Muscle of leg (tissue), 11 donors: ENCODE measurements around the gene SPOCK2. TPM values are rescaled to one million over a fixed set of nuclear protein-coding genes. Genes with fewer than 3 reads are reported as not detected.

Source experiments
- DNase-seq: peaks from one replicate; pipeline ENCODE4 v3.0.0; 2013
- H3K27ac ChIP-seq: one replicate; pipeline ENCODE4 v1.5.1; 2013; ENCODE audit warnings: mild to moderate bottlenecking, low read length, control low read depth
- H3K27me3 ChIP-seq: one replicate; pipeline ENCODE4 v1.6.1; 2013; ENCODE audit warnings: low read length; ENCODE audit not compliant: control insufficient read depth, insufficient read depth
- H3K36me3 ChIP-seq: one replicate; pipeline ENCODE4 v1.6.1; 2013; ENCODE audit warnings: low read length; ENCODE audit not compliant: control insufficient read depth, insufficient read depth
- H3K4me1 ChIP-seq: one replicate; pipeline ENCODE4 v1.6.1; 2013; ENCODE audit warnings: low read length; ENCODE audit not compliant: control insufficient read depth, insufficient read depth
- H3K4me3 ChIP-seq: one replicate; pipeline ENCODE4 v1.5.1; 2013; ENCODE audit warnings: low read length, control low read depth
- H3K9me3 ChIP-seq: replicated peaks from 2 replicates; pipeline ENCODE4 v1.6.1; 2013; ENCODE audit warnings: low read depth, low read length; ENCODE audit not compliant: control insufficient read depth
- WGBS: methylation state at CpG from one replicate; pipeline ENCODE4 v1.1.5; 2013; ENCODE audit warnings: missing lambda C conversion rate; ENCODE audit not compliant: insufficient coverage; 5-methylcytosine and 5-hydroxymethylcytosine counted together
- polyA plus RNA-seq, 8 donors: library from polyadenylated mRNA; unstranded; fragments of 120-200 nt; gene quantifications; one replicate each; pipeline versions ENCODE4 v1.2.1 to v1.2.3, GENCODE V29; 2013; ENCODE audit warnings: inconsistent platforms in 1 of 8, low replicate concordance in 1 of 8; ENCODE audit not compliant: insufficient read length in 8 of 8, insufficient read depth in 1 of 8
- total RNA-seq: library from RNA; stranded (reverse); fragments of 120-200 nt; gene quantifications from one replicate; pipeline ENCODE4 v1.2.4, GENCODE V29; 2013

Gene SPOCK2
- total and polyA plus RNA-seq, 9 donors, result 3.6 to 6.2 (median 4.0) TPM

DNA sequence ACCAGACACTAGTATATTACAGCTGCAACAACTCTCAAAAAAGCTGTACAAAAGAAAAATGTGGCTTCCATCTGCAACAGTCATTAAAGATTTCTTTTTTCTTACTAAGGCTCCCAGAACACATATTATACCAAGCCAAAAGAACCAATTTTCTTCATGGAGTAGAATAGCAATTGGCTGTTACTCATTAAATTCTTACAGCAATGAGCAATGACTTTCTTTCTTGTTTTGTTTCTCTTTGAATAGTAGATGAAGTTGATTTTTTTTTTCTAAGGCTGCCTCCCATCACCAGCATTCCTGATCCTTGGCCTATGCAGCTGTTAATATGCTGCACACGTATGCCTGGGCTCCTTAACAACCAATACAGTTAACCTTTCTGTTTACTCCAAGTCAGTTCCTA lies 36.6 kb upstream of the SPOCK2 start:
- H3K27me3 ChIP-seq, result no peaks in the 10 kb centered on the region
- H3K9me3 ChIP-seq, result no peaks in the 10 kb centered on the region
- no peak overlapping the region for H3K4me3 ChIP-seq
- H3K36me3 ChIP-seq, result no peaks in the 10 kb centered on the region
- no peaks in the 10 kb centered on the region for H3K4me1 ChIP-seq
- WGBS, result no CpG with 5 or more reads among the region's 1 CpG
- peak overlapping the region; percentile 60 for H3K27ac ChIP-seq
- DNase-seq, result peak; percentile 80

- no peaks in the 10 kb centered on the region for H3K9me3 ChIP-seq
- no peak overlapping the region for H3K4me3 ChIP-seq
- H3K27ac ChIP-seq, result peak overlapping the region; percentile 40
- no peaks in the 10 kb centered on the region for H3K36me3 ChIP-seq
- H3K27me3 ChIP-seq, result no peaks in the 10 kb centered on the region
- H3K4me1 ChIP-seq, result no peaks in the 10 kb centered on the region
- no peak for DNase-seq
These were observed 36.0 kb upstream of the SPOCK2 start for GRCh38 chr10:72124381-72124780.

DNA sequence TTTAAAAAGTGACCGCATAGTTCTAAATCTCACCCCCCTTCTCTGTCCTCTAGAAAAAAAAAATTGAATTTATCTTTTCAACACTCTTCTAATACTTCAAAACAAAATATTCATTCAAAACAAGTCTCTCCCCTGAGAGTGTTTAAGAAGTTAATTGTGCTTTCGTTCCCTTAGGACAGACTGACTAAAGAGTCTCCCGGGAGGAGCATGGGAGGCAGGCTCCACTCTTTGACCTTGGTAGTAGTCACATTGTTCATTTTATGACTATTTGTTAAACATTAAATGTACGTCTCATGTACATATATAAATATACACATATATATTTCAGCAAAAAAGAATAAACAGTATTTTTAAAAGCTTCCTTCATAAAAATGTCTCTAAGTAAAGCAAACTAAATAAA lies 35.3 kb upstream of the SPOCK2 start:
- DNase-seq, result no peak
- Histone ChIP-seq H3K4me3 (no peak overlapping the region), H3K4me1 (no peaks in the 10 kb centered on the region), H3K27me3 (no peaks in the 10 kb centered on the region), H3K9me3 (no peaks in the 10 kb centered on the region), H3K36me3 (no peaks in the 10 kb centered on the region), H3K27ac (no peak overlapping the region)
- no CpG with 5 or more reads among the region's 4 CpGs for WGBS

GRCh38 chr10:72122221-72122620 lies 33.9 kb upstream of the SPOCK2 start:
- Histone ChIP-seq H3K4me3 (no peak overlapping the region), H3K36me3 (no peaks in the 10 kb centered on the region), H3K27ac (no peak overlapping the region), H3K27me3 (no peaks in the 10 kb centered on the region), H3K4me1 (no peaks in the 10 kb centered on the region), H3K9me3 (no peaks in the 10 kb centered on the region)
- WGBS, result 96% methylated on average over 3 of the region's 4 CpGs
- DNase-seq, result no peak

GRCh38 chr10:72121389-72121788 lies 33.0 kb upstream of the SPOCK2 start:
- WGBS, result no CpG with 5 or more reads among the region's 1 CpG
- H3K27me3 ChIP-seq, result no peaks in the 10 kb centered on the region
- DNase-seq, result no peak

GRCh38 chr10:72116372-72116771 lies 28.0 kb upstream of the SPOCK2 start:
- Histone ChIP-seq H3K4me1 (no peaks in the 10 kb centered on the region), H3K27me3 (no peaks in the 10 kb centered on the region), H3K36me3 (no peaks in the 10 kb centered on the region), H3K9me3 (peaks cover 7% of the 10 kb centered on the region), H3K27ac (no peak overlapping the region), H3K4me3 (no peak overlapping the region)
- WGBS, result 100% methylated on average over 1 of the region's 2 CpGs
- no peak for DNase-seq

More at GRCh38 chr10:72121389-72121788, 33.0 kb upstream of the SPOCK2 start:
- Histone ChIP-seq H3K27ac (no peak overlapping the region), H3K4me1 (no peaks in the 10 kb centered on the region), H3K9me3 (peaks cover 6% of the 10 kb centered on the region), H3K4me3 (no peak overlapping the region), H3K36me3 (no peaks in the 10 kb centered on the region)

- Histone ChIP-seq H3K4me3 (no peak overlapping the region), H3K9me3 (peaks cover 7% of the 10 kb centered on the region), H3K27ac (peak overlapping the region; percentile 56), H3K27me3 (no peaks in the 10 kb centered on the region), H3K36me3 (no peaks in the 10 kb centered on the region), H3K4me1 (no peaks in the 10 kb centered on the region)
- peak; percentile 85 for DNase-seq
- WGBS, result no CpG with 5 or more reads among the region's 2 CpGs
These were observed 26.5 kb upstream of the SPOCK2 start for GRCh38 chr10:72114706-72115450.

DNA sequence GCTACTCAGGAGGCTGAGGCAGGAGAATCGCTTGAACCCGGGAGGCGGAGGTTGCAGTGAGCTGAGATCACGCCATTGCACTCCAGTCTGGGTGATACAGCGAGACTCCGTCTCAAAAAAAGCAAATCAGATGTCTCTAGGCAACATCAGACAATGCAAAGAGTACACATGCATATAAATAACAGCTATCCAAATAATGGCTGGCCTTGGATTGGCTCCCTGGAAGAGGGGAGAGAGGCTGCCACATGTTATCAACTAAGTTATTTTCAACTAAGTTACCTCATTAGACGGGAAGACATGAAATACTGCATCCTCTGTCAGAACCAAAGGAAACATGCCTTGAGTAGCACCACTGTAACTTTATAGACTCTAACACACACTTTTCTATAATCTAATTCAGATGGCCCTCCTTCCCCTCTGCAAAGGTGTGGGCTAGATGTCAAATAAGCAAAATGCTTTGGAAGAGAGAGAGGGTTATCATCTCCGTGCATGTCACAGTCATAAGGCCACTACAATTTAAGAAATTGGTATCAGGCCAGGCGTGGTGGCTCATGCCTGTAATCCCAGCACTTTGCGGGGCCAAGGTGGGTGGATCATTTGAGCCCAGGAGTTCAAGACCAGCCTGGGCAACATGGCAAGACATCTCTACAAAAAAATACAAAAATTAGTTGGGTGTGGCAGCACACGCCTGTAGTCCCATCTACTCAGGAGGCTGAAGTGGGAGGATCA lies 22.5 kb upstream of the SPOCK2 start:
- Histone ChIP-seq H3K27ac (no peak overlapping the region), H3K4me1 (no peaks in the 10 kb centered on the region)

DNA sequence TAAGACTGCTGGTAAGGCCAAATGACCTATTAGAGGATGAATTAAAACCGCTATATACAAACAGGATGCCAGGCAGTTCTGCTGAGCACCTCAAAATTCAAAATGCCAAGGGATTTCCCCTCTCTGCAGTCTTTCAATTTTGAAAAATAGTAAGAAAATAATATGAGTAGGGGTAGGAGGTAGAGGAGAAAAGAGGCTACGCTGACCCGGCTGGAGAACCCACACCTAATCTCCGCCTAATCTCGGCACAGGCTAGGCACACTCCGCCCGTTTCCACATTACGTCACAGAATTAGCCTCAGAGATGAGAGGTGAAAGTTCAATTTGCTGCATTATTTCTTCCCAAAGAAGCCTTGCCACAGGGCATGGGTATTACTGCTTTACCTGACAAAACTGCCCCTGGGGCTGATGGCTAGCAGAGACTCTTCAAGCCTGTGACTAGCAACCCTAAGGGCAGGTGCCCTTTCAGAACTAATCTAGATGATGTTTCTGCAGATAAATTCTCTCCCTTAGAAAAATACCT lies 21.3 kb upstream of the SPOCK2 start:
- no peaks in the 10 kb centered on the region for H3K9me3 ChIP-seq
- no peak for DNase-seq
- no peaks in the 10 kb centered on the region for H3K4me1 ChIP-seq
- H3K27me3 ChIP-seq, result no peaks in the 10 kb centered on the region
- H3K4me3 ChIP-seq, result no peak overlapping the region
- no peak overlapping the region for H3K27ac ChIP-seq
- no peaks in the 10 kb centered on the region for H3K36me3 ChIP-seq
- 92% methylated on average over 4 of the region's 8 CpGs for WGBS

More for the DNA sequence above, 22.5 kb upstream of the SPOCK2 start:
- peak; percentile 52 for DNase-seq
- Histone ChIP-seq H3K4me3 (no peak overlapping the region), H3K9me3 (no peaks in the 10 kb centered on the region), H3K27me3 (no peaks in the 10 kb centered on the region), H3K36me3 (no peaks in the 10 kb centered on the region)
- no CpG with 5 or more reads among the region's 11 CpGs for WGBS

DNA sequence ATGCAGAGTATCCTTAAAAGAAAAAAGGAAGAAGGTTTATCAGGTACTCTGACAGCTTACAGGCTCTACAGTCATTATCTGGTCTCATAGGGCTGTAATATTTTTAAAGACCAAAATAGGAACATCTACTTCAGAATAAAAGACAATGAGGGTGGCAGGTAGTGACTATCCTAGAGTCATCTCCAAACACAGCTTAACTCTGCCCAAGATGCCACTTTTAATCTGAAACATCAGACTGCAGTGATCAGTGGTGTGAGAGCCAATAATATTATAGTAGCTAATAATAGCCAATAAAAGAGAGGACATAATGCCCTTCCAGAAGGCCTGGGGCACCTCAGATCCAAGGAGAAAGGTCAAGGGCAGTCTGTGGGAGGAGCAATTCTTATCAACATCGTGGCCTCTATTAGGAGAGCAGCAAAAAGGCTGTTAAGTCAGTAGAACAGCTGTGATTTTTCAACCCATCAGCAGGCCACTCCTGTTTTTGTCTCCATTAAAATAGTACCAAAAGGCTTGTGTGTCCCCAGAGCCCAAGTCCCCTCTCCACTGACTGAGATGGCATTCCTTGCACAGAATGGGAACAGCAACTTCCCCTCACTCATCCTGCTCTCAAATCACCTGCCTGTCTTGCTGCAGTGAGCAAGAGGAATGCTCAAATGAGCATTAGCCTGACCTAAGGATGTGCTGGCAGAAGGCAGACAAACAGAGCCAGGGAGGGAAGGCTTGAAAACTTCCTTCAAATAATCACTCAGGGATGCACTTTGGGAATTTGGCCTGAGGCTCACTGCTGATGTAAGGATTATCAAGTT lies 20.7 kb upstream of the SPOCK2 start:
- Histone ChIP-seq H3K36me3 (no peaks in the 10 kb centered on the region), H3K27ac (no peak overlapping the region), H3K4me3 (no peak overlapping the region), H3K4me1 (no peaks in the 10 kb centered on the region), H3K27me3 (no peaks in the 10 kb centered on the region), H3K9me3 (no peaks in the 10 kb centered on the region)
- WGBS, result no CpG with 5 or more reads among the region's 1 CpG
- DNase-seq, result peak; percentile 32
